ENCODE results near the gene TARBP1.
A peak's percentile ranks its signal among the peaks of the same experiment; 100 is the strongest.
"Not testable (repeated sequence)": the region's sequence is repeated elsewhere in the genome, so short reads cannot be mapped to it uniquely, and the experiment has no call there.

TARBP1 gene

DNA sequence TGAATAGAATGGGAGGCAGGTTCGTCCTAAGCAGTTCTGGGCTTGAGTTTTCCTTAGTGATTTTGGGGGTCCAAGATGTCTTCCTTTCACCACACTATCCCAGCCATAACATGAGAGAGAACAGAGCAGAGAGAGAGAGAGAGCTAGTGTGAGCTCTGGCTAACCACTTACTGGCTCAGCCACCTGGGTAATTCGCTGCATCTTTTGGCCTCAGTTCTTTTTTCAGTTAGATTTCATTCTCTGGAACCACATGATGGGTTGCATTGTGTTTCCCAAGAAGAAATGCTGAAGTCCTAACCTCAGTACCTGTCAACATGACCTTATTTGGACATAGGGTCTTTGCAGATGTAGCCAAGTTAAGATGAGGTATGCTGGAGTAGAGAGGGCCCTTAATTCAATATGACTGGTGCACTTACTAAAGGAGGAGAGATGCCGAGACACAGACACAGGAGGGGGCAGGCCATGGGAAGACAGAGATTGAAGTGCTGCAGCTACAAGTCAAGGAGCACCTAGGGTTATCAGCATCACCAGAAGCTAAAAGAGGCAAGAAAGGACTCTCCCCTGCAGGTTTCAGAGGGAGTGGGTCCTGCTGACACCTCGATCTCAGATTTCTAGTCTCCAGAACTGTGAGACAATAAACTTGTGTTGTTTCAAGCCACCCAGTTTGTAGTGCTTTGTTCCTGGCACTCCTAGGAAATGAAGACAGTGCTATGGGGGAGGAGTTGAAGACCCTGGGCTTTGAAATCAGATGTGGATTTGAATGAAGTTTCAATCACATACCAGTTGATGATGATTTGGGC lies 26.2 kb upstream of the TARBP1 start:
- no peak for DNase-seq (ENCODE audit: low spot score)

DNA sequence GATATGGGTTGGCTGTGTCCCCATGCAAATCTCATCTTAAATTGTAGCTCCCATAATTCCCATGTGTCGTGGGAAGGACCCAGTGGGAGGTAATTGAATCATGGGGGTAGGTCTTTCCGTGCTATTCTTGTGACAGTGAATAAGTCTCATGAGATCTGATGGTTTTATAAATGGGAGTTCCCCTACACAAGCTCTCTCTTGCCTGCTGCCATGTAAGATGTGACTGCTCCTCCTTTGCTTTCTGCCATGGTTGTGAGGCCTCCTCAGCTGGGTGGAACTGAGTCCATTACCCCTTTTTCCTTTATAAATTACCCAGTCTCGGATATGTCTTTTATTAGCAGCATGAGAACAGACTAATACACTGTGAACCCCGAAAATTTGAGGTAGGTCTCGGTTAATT lies 25.3 kb upstream of the TARBP1 start:
- not testable (repeated sequence) for DNase-seq (ENCODE audit: low spot score)

DNA sequence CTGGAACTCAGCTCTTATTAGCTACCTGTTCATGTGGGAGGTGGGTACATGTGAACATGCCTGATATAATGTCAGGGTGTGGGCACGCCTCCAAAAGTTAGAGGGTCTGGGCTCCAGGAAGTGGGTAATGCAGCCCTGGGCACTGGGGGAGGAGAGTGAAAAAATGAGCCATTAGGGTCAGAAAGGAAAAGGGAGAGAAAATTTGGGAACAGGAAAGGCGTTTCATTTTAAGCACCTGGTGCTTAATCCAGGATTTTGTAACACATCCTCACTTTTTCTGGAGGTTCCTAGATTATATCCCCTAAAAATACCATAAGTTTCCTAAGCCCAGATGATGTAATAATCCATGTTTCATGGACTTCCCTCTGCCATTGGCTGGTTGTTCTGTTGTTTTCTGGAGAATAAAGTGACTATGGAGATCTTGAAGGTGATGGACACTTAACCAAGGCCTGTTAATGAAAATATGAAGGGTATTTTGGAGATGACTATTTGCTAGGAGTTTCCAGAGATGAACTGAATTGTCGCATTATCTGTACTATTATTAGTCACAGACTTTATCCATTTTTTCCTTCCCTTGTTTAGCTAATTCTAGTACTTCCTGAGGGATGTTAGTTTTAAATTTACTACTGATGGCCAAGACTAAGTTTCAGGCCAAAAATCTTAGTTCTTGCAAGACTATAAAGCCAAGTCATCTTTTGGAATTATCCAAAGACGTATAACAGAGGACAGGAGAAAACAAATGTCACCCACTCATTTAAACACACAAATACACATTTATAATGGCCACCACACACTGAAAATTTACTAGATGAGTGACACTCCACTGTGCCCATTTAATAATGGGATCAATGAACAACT lies 24.4 kb upstream of the TARBP1 start:
- DNase-seq (ENCODE audit: low spot score) = no peak

DNA sequence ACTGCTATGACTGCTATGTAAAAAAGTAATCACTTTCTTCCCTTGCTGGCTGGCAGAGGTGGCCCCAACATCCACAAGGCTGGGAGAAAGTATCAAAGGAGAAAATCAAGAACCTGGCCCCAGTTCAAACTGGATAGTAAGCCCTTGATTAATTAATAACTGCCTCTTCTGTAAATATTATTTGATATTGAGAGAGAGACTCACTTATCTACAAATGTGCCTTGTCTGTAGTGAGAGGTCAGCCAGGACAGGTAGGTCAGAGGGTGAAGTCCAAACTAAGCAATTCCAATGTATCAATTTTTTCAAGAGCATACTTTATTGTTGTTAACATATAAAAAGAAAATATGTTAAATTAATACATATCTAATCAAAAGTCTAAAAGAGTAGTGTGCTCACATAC lies 23.8 kb upstream of the TARBP1 start:
- DNase-seq (ENCODE audit: low spot score) = no peak

DNA sequence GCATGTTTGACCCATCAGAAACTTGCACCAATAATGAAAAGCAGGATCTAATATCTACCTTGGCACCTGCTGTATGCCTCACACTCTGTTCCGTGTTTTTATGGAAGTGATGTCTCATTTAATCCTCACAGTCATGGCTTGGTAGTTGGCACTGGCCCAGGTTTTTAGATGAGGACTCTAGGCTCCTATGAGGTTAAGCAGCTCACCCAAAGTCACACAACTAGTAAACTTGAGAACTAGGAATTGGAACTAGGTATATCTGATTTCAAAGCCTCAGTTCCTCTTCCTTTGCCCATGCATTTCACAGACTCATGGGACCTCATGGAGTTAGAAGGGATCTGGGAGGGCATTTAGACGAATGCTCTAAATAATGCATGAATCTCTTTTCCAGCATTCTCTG lies 21.3 kb upstream of the TARBP1 start:
- no peak for DNase-seq (ENCODE audit: low spot score)

DNA sequence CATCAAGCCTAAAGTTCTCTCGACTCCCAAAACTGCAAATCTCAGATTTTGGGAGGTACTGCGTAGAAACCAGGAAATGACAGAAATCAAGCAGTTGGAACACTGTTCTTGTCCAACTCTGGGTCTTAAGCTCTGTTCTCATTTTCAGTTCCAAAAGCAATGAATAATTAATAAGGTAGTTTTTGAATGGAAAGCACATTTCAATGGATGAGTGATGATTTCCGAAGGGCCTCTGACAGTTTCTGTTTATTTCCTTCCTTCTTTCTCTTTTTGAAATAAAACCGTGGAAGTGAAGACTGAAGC lies 20.9 kb upstream of the TARBP1 start:
- DNase-seq (ENCODE audit: low spot score) = no peak

DNA sequence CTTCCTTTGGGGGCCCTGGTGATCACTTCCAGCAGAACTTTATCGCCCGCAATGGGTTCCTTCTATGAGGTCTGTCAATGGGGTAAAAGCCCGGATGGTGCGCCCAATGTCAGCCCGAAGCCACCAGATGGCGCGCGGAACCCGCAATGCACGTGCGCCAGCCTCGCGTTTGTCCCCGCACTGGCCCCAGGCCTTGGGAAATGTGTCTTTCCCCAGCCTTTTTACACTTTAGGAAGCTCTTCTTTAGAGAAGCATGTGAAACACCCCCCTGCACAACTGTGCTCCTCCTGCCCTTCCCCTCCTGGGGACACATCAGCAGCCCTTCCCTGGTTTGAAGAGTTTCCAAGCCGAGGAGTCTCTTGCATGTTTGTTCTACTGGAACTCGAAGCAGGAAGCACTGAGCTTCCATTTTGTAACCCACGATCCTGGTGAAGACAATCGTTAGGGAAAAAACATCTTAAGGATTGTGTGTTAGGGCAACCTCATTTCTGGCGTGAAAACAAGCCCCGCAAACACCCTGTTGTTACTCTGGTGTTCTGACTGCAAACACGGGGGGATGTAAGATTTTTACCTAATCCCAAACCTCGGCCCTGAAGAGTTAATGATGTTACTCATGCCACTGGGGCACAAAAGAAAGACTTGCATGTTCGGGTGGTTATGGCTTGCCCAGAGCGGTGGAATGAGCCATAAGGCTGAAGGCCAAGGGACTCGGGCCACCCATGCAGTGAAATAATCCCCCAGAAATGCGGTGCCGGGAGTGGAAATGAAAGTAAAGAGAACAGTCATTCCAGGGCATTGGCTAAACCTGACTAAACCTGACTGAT lies 20.4 kb upstream of the TARBP1 start:
- peak; percentile 92 for DNase-seq (ENCODE audit: low spot score)

DNA sequence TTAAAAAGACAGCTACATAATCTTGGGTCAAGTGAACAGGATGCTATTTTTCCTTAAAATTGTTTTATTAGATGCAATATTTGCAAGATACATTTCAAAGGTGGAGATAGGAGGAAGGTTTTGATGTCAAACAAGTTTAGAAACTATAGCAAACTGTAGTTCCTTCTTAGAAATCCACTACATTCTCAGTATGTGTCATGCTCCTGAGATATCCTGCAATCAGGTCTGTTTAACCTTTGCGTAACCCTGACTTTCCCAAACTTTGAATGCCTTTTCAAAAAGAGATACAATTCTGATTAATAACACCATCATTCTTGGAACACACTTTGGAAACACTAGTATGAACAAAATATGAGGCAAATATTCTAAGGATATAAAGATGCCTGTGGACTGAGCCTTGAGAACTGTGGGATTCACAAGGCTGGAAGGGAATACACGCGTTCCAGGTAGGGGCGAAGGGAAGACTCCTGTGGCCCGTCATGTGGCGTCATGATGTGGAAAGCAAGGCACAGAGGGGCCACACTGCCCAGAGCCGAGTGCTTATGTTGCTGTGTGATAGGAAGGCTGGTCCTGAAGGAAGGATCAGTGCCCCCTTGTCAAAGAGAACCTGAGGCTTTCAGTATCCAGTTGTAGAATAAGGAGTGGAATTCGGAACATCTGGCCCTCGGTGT lies 19.6 kb upstream of the TARBP1 start:
- DNase-seq (ENCODE audit: low spot score) = no peak

DNA sequence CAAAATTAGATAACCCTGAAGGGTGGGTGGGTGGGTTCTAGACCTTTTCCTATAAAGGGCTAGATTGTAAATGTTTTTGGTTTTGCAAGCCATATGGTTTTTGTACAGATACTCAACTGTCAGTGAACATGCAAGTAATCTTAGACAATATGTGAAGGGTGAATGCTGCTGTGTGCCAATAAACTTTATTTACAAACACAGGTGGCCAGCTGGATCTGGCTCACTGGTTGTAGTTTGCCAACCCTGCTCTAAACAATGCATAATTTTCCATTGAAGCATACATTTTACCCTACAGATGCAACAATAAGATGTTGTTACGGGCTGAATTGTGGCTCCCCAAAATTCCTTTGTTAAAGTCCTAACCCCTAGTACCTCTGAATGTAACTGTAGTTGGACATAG lies 18.6 kb upstream of the TARBP1 start:
- no peak for DNase-seq (ENCODE audit: low spot score)

DNA sequence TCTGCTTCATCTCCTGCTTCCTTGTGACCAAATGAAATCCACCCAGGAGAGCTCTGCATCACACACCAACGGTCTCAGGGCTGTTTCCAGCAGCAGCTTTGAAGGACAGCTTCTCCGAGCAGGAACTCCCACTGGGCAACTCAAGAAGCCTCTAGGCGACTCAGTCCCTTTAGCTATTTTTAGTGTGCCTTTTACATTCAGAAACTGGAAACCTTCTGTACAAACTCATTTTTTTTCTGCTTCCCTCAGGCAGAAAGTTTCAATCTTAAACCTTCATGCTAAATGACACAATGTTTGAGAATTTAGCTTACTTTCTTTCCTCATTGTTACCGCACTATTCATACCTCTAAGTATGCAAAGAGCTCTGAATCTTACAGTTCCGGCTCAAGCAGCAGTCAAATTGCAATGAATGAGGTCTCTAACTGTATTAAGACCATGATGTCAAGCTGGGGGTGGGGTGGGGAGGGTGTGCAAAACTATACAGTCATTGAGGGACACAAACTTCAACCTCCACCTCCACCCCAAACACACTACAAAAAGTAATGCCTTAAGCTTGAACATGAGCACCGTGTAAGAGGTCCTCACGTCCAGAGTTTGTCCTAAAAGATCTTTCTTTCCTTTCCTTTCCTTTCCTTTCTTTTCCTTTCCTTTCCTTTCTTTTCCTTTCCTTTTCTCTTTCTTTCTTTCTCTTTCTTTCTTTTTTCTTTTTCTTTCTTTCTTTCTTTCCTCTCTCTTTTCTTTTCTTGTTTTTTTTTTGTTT lies 16.4 kb upstream of the TARBP1 start:
- DNase-seq (ENCODE audit: low spot score) = no peak

DNA sequence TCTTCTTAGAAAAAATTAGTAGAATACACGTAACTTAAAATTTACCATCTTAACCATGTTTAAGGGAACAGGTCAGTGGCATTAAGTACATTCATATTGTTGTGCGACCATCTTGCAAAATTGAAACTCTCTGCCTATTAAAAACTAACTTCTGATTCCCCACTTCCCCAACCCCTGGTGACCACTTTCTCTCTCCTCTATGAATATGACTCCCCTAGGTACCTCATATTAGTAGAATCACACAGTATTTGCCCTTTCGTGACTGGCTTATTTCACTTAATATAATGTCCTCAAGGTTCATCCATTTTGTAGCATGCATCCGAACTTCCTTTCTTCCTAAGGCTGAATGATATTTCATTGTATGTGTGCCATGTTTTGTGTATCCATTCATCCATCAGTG lies 15.1 kb upstream of the TARBP1 start:
- DNase-seq (ENCODE audit: low spot score) = no peak

DNA sequence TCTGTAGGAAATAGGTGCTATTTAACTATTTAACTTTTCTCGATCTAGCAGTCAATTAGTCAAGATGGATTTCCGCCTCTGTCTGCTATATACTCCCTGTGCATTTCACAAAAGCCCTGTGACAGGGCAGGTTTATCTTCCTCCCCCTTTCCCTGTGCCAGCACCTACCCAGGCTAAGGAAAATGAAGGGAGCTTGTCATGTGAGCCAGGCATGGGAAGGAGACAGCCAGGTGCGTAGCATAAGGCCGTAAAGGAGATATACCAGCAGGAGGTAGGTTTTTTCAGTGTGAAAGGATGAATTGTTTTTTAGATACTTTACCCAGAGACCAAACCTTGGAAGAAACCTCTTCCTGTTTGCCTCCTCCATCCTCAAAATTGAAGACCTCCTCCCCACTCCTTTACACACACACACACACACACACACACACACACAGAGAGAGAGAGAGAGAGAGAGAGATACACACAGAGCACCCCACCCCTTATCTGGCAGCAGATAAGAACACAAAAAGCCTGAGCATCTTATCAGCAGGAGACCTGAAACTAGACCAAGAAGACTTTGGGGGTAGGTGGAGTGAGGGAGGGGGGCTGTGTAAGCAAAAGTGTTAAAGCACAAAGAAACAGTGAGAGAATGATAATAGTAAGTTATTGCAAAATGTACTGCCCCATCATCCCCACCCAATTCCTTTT lies 12.0 kb upstream of the TARBP1 start:
- no peak for DNase-seq (ENCODE audit: low spot score)

DNA sequence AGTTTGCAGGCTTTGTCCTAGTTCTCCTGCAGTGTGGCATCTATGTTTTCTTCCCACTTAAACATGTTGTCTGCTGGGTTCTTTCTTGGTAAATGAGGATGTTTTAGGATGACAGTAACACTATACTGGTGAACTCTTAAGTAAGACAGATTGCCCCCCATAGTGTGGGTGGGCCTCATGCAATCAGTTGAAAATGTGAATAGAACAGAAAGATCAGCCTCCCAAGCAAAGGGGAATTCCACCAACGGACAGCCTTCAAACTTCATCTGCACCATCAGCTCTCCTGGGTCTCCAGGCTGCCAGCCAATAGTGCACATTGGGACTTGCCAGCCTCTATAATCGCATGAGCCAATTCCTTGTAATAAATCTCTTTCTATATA lies 10.7 kb upstream of the TARBP1 start:
- DNase-seq (ENCODE audit: low spot score) = no peak

DNA sequence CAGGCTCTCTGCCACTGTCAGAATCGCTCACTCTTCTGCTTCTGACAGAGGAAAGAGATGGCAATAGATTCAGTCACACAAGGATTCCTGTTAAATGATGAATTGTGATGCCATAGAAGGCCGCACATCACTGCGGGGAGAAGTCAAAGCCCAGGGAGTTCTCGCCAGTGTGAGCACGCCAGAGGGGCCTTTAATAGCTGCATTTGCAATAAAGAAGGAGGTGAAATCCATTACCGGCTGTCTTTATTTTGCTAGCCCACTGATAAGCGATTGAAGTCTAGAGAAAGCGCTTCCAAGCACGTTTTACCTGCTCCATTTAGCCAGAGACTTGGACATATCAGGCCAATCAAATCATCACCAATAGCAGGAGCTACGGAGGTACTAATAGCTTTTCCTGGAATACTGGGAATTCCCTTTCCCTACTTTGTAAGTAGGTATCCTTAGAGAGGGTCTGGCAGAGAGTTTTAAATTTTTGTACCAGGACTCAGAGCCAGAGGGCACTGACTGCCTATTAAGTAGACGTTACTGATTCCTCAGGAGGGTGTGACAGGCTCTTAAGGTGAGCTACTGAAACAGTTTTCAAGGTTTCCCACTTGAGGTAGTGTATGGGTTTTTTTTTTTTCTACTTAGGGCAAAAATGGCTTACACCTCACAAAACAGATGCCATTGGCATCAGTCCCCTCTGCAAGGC lies 10.2 kb upstream of the TARBP1 start:
- DNase-seq (ENCODE audit: low spot score) = no peak

DNA sequence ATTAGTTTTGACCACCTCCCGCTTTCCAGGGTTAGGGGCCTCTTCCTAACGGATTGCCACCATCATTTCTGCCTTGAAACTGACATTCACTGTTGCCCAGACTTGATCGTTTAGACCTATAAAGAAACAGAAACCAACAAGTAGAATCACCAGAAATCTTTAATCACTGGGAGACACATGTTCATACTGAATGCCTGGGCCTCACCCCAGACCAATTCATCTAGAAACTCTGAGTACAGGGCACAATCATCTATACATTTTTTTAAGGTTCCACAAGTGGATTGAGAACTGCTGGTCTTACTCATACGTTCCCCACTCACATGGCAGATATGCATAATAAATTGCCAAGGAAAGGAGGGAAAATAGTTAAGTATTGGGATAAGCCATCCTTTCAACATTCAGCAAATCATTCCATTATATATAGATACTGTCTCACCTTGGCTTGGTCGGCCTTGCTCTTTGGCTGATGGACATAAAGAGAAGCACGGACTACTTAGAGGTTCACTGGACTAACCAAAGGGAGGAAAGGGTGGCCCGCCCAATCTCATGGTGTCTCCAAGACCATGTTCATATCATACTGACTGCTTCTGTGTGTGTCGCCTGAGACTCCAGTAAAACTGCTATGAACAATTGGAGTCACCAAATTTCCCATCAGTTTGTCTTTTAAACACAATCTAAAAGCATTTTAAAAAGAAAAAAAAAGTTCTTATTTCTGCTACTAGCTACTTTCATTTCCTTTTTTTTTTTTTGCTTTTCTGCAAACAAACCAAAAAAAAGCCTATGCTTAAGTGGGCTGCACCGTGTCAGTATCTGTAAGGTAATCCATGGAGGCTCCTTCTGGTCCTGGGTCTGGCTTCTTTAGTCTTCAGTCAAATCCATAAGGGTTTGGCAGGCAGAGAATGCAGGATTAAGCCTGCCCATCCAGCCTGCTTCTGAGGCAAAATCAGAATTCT lies 9.4 kb upstream of the TARBP1 start:
- no peak for DNase-seq (ENCODE audit: low spot score)

DNA sequence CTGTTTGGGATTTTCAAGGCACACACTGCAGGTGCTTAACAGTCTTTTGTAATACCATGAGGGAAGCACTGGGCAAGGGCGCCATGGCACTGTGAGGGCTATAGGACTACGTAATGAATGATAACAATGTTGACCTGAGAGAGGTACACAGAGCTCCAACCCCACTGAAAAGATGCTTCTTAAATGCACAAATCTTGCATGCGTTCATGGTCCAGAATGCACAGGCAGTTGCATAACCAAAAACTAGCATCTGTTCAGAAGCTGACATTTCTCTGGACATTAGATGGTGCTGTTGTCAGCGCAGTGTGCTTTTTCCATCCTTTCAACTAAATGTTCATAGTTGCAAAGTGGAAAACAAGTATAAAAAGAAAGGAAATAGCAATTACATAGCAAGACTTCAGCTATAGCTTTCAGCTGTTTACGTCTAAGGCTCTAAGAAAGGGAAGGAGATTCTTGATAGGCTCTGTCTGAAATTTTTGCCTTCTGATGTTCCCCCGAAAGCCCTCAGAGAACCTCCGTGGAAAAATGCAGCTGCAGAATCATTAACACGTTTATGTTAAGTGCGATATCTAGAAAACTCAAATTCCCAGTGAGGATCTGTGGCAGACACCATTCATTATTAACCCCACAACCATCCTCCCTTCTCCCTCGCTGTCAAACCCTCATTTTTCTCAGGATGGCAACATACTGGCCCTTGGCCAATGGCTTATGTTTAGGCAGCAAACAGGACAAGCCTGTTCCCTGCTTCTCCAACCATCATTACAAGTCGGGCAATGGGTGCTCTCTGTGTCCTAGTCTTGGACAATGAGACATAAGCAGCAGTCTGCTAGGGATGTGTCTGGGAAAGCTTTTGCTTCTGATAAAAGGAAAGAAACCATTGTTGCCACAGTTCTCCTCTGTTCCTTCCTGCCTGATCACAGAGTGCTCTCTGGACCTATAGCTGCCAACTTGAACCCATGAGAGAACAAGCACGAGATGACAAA lies 8.2 kb upstream of the TARBP1 start:
- no peak for DNase-seq (ENCODE audit: low spot score)

DNA sequence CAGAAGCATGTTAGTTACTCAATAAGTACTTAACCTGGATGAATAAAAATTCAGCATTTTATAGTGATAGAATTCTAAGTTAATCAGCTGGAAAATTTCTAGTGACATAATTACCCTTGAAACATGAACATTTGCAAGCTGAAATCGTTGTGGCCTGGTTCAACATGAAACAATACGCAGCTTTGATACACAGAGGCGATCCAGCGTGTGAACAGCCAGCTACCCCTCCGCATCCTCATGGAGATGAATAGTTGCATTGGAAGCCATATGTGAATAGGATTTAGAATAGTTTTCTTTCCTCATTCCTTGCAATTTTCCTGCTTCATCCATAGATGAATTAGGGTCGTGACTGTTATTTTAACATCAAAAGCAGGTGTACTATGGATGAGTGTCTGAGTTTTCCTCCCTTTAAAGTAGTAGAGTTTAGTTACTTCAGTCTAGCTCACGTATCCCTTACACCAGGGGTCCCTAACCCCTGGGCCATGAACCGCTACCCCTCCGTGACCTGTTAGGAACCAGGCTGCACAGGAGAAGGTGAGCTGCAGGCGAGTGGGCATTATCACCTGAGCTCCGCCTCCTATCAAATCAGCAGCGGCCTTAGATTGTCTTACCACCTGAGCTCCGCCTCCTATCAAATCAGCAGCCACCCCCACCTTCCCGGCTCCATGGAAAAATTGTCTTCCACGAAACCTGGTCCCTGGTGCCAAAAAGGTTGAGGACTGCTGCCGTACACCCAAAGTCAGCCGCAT lies 6.2 kb upstream of the TARBP1 start:
- DNase-seq (ENCODE audit: low spot score) = no peak

Data from ecto neural progenitor cell (in vitro differentiated cells).